Measurements from ENCODE around the gene ALG12. TPM values are rescaled to one million over a fixed set of nuclear protein-coding genes. Genes with fewer than 3 reads are reported as not detected.

Gene ALG12
- total RNA-seq, 1 experiment from 2014 or later: 19.6 TPM

GRCh38 chr22:49910229-49911155, 7.7 kb downstream of the ALG12 start:
- H3K4me3 ChIP-seq: no peak overlapping the region
- H3K27ac ChIP-seq: no peak overlapping the region
- DNase-seq (ENCODE audit: low read depth in 1 of 2, low spot score in 2 of 2): no peak
- H3K4me1 ChIP-seq (replicated peaks): no peaks in the 10 kb centered on the region
- no peaks in the 10 kb centered on the region for H3K27me3 ChIP-seq (replicated peaks)
- H3K9me3 ChIP-seq (replicated peaks): no peaks in the 10 kb centered on the region
- peaks cover 31% of the 10 kb centered on the region for H3K36me3 ChIP-seq

GRCh38 chr22:49909476-49910205, 8.6 kb downstream of the ALG12 start:
- Histone ChIP-seq H3K27ac (no peak overlapping the region), H3K27me3 (replicated peaks) (no peaks in the 10 kb centered on the region), H3K36me3 (peaks cover 31% of the 10 kb centered on the region), H3K4me3 (no peak overlapping the region), H3K4me1 (replicated peaks) (no peaks in the 10 kb centered on the region), H3K9me3 (replicated peaks) (no peaks in the 10 kb centered on the region)
- DNase-seq (ENCODE audit: low read depth in 1 of 2, low spot score in 2 of 2): no peak

DNA sequence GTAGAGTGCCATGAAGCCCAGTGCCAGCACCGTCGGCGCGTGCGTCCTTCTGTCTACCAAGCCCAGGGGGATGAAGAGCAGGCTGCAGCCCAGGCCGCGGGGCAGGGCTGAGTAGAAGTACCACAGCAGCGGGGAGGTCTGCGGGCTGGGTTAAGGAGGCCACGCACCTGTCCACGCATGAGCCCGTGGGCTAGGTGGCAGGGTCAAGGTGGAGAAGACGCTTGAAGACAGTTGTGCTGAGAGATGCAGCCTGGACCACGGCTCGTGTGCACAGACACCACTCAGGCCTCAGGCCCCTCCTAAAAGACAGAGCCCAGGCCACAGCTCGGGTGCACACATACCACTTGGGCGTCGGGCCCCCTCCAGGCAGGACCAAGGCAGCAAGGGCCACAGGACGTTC, 10.4 kb downstream of the ALG12 start:
- H3K27me3 ChIP-seq (replicated peaks): no peaks in the 10 kb centered on the region
- H3K4me1 ChIP-seq (replicated peaks): no peaks in the 10 kb centered on the region
- no peak overlapping the region for H3K4me3 ChIP-seq
- H3K27ac ChIP-seq: no peak overlapping the region
- DNase-seq (ENCODE audit: low read depth in 1 of 2, low spot score in 2 of 2): no peak
- H3K36me3 ChIP-seq: peaks cover 40% of the 10 kb centered on the region
- no peaks in the 10 kb centered on the region for H3K9me3 ChIP-seq (replicated peaks)

GRCh38 chr22:49906799-49907290, 11.4 kb downstream of the ALG12 start:
- no peaks in the 10 kb centered on the region for H3K27me3 ChIP-seq (replicated peaks)
- no peak overlapping the region for H3K4me3 ChIP-seq

DNA sequence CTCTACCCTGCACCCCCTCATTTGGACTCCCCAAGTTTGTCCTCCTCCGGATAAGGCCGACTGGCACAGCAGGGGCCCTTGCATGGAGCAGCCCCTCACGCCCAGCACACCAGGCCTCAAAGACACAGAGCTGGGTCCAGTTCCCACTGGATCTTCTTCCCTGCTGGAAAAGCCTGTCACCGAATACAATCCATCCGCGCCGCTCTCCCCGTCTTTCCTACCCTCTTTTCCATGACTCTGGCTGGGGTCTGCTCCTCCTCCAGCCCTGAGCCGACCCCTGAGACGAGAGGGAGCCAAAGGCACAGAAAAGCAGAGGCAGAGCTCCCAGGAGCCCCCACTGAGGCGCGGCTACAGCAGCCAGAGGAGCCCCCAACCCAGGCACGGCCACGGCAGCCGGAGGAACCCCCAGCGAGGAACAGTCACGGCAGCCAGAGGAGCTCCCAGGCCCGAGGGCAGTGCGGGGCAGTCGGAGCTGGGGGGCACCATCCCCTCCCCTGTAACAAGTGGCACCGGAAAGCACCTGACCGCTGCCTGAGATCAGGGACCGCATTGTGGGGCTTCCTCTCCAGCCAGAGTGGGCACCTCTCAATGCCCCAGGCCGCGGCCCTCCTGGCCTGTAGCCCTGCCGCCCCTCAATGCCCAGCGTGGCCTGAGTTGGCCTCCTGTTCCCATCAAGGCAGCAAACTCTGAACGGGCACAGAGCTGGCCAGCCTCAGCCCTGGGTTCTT, 12.0 kb downstream of the ALG12 start:
- Histone ChIP-seq H3K36me3 (peaks cover 35% of the 10 kb centered on the region), H3K27ac (no peak overlapping the region), H3K9me3 (replicated peaks) (no peaks in the 10 kb centered on the region), H3K27me3 (replicated peaks) (no peaks in the 10 kb centered on the region), H3K4me1 (replicated peaks) (no peaks in the 10 kb centered on the region), H3K4me3 (no peak overlapping the region)
- no peak for DNase-seq (ENCODE audit: low read depth in 1 of 2, low spot score in 2 of 2)

More at GRCh38 chr22:49906799-49907290, 11.4 kb downstream of the ALG12 start:
- no peaks in the 10 kb centered on the region for H3K4me1 ChIP-seq (replicated peaks)
- no peak overlapping the region for H3K27ac ChIP-seq
- no peak for DNase-seq (ENCODE audit: low read depth in 1 of 2, low spot score in 2 of 2)
- H3K9me3 ChIP-seq (replicated peaks): no peaks in the 10 kb centered on the region
- H3K36me3 ChIP-seq: peaks cover 35% of the 10 kb centered on the region

DNA sequence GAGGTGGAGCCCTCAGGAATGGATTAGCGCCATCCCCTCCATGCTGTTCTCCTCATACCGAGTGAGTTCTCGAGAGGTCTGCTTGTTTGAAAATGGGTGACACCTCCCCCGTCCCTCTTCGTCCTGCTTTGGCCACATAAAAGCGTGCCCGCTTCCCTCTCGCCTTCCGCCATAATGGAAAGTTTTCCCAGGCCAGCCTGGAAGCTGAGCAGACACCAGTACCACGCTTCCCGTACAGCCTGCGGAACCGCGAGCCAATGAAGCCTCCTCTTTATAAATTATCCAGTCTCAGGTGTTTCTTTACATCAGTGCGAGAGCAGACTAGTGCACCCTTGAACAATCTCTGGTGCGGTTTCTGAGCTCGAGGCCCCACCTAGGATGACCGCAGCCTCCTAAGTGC, 12.8 kb downstream of the ALG12 start:
- no peaks in the 10 kb centered on the region for H3K27me3 ChIP-seq (replicated peaks)
- H3K9me3 ChIP-seq (replicated peaks): no peaks in the 10 kb centered on the region
- H3K27ac ChIP-seq: no peak overlapping the region
- no peak overlapping the region for H3K4me3 ChIP-seq
- no peak for DNase-seq (ENCODE audit: low read depth in 1 of 2, low spot score in 2 of 2)
- no peaks in the 10 kb centered on the region for H3K4me1 ChIP-seq (replicated peaks)
- H3K36me3 ChIP-seq: peaks cover 30% of the 10 kb centered on the region

GRCh38 chr22:49904040-49904369, 14.2 kb downstream of the ALG12 start:
- Histone ChIP-seq H3K9me3 (replicated peaks) (no peaks in the 10 kb centered on the region), H3K4me3 (no peak overlapping the region), H3K36me3 (peaks cover 28% of the 10 kb centered on the region), H3K4me1 (replicated peaks) (no peaks in the 10 kb centered on the region), H3K27ac (no peak overlapping the region), H3K27me3 (replicated peaks) (no peaks in the 10 kb centered on the region)
- no peak for DNase-seq (ENCODE audit: low read depth in 1 of 2, low spot score in 2 of 2)

- peaks cover 27% of the 10 kb centered on the region for H3K36me3 ChIP-seq
- H3K4me1 ChIP-seq (replicated peaks): no peaks in the 10 kb centered on the region
- no peak for DNase-seq (ENCODE audit: low read depth in 1 of 2, low spot score in 2 of 2)
- no peak overlapping the region for H3K27ac ChIP-seq
- no peaks in the 10 kb centered on the region for H3K9me3 ChIP-seq (replicated peaks)
- no peaks in the 10 kb centered on the region for H3K27me3 ChIP-seq (replicated peaks)
- no peak overlapping the region for H3K4me3 ChIP-seq
Observed at GRCh38 chr22:49903322-49904039, 14.8 kb downstream of the ALG12 start.

GRCh38 chr22:49901457-49901856, 16.8 kb downstream of the ALG12 start:
- DNase-seq (ENCODE audit: low read depth in 1 of 2, low spot score in 2 of 2): no peak
- Histone ChIP-seq H3K9me3 (replicated peaks) (no peaks in the 10 kb centered on the region), H3K4me3 (no peak overlapping the region), H3K4me1 (replicated peaks) (no peaks in the 10 kb centered on the region), H3K27me3 (replicated peaks) (no peaks in the 10 kb centered on the region), H3K36me3 (peaks cover 18% of the 10 kb centered on the region), H3K27ac (no peak overlapping the region)

- Histone ChIP-seq H3K36me3 (peaks cover 18% of the 10 kb centered on the region), H3K9me3 (replicated peaks) (no peaks in the 10 kb centered on the region), H3K27me3 (replicated peaks) (no peaks in the 10 kb centered on the region), H3K4me3 (no peak overlapping the region), H3K4me1 (replicated peaks) (no peaks in the 10 kb centered on the region), H3K27ac (no peak overlapping the region)
- DNase-seq (ENCODE audit: low read depth in 1 of 2, low spot score in 2 of 2): no peak
Observed at GRCh38 chr22:49900441-49901230, 17.6 kb downstream of the ALG12 start.

- no peak for DNase-seq (ENCODE audit: low read depth in 1 of 2, low spot score in 2 of 2)
- H3K27me3 ChIP-seq (replicated peaks): no peaks in the 10 kb centered on the region
- peaks cover 18% of the 10 kb centered on the region for H3K36me3 ChIP-seq
- no peak overlapping the region for H3K27ac ChIP-seq
- H3K4me1 ChIP-seq (replicated peaks): no peaks in the 10 kb centered on the region
- H3K4me3 ChIP-seq: no peak overlapping the region
- H3K9me3 ChIP-seq (replicated peaks): no peaks in the 10 kb centered on the region
Observed at GRCh38 chr22:49899530-49899929, 18.7 kb downstream of the ALG12 start.

DNA sequence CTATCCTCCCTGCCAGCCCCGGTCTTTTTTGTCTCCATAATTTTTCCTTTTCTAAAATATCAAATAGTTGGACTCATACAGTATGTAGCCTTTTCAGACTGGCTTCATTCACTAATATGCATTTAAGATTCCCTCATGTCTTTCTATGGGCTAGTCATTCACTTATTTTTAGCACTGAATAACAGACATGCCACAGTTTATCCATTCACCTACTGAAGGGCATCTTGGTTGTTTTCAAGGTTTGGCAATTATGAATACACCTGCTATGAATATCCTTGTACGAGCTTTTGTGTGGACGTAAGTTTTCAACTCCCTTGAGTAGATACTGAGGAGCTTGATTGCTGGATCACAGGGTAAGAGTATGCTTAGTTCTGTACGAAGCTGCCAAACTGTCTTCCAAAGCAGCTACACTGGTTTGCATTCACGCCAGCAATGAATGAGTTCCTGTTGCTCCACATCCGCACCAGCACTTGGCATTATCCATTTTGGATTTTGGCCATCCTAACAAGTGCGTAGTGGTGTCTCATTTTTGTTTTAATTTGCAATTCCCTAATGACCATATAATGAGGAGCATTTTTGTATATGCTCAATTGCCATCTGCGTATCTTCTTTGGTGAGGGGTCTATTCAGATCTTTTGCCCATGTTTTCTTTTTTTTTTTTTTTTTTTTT, 21.1 kb downstream of the ALG12 start:
- no peak for DNase-seq (ENCODE audit: low read depth in 1 of 2, low spot score in 2 of 2)
- Histone ChIP-seq H3K9me3 (replicated peaks) (no peaks in the 10 kb centered on the region), H3K27ac (no peak overlapping the region), H3K27me3 (replicated peaks) (no peaks in the 10 kb centered on the region), H3K4me1 (replicated peaks) (no peaks in the 10 kb centered on the region), H3K4me3 (no peak overlapping the region), H3K36me3 (peaks cover 2% of the 10 kb centered on the region)

Measured in SJSA1 (cell line).